Measurements from ENCODE around the gene GMIP. TPM values are rescaled to one million over a fixed set of nuclear protein-coding genes. Genes with fewer than 3 reads are reported as not detected.
A peak's percentile ranks its signal among the peaks of the same experiment; 100 is the strongest.
"Not testable (repeated sequence)": the region's sequence is repeated elsewhere in the genome, so short reads cannot be mapped to it uniquely, and the experiment has no call there.

The GMIP gene
- total RNA-seq, 2 experiments from 2014 or later, result 96.7 to 104 TPM

- H3K27ac Mint-ChIP-seq, result peak overlapping the region; percentile 74
- DNase-seq, result no peak
- ATAC-seq, result no peak
- H3K9me3 Mint-ChIP-seq (ENCODE audit: insufficient read depth), result no peaks in the 10 kb centered on the region
- H3K4me3 Mint-ChIP-seq, result peak overlapping the region; percentile 90
- H3K4me1 Mint-ChIP-seq (ENCODE audit: low read depth), result peaks cover 47% of the 10 kb centered on the region
- ChIA-PET POLR2A (interaction anchor here (1.4 kb wide), 1 partner anchor 30 kb away, joined by 4 read pairs; no protein-coding TSS in a partner anchor), CTCF (interaction anchor here (1.3 kb wide), 1 partner anchor 65 kb away, joined by 4 read pairs; no protein-coding TSS in a partner anchor)
- H3K27me3 Mint-ChIP-seq (ENCODE audit: low read depth), result no peaks in the 10 kb centered on the region
- H3K36me3 Mint-ChIP-seq (ENCODE audit: low read depth), result peaks cover 46% of the 10 kb centered on the region
These were observed 24.1 kb downstream of the GMIP start for GRCh38 chr19:19619181-19619848.

- DNase-seq (peak; percentile 99), ATAC-seq (peak; percentile 95)
- Mint-ChIP-seq H3K36me3 (ENCODE audit: low read depth) (peaks cover 42% of the 10 kb centered on the region), H3K4me3 (peak within 1 kb of the TSS; percentile 90), H3K9me3 (ENCODE audit: insufficient read depth) (no peaks in the 10 kb centered on the region), H3K27me3 (ENCODE audit: low read depth) (no peaks in the 10 kb centered on the region), H3K27ac (peak within 1 kb of the TSS; percentile 79), H3K4me1 (ENCODE audit: low read depth) (peaks cover 45% of the 10 kb centered on the region)
- POLR2A ChIA-PET, result interaction anchor here (0.6 to 1.4 kb wide), 8 partner anchors 9 to 58 kb away, joined by 3 to 5 read pairs (median 4); partner anchors contain the start of gene ZNF101
- CTCF ChIA-PET, result interaction anchor here (0.8 to 1.3 kb wide), 2 partner anchors 11 to 64 kb away, joined by 3 to 4 read pairs; no protein-coding TSS in a partner anchor
These were observed 25.0 kb downstream of the GMIP start, which contains the start of gene PBX4 for GRCh38 chr19:19618219-19619051. TSS of gene PBX4 (minus strand) at chr19:19618687. CDS start at chr19:19618629, 58 bp downstream.

GRCh38 chr19:19615086-19615485, 28.4 kb downstream of the GMIP start:
- H3K4me1 Mint-ChIP-seq (ENCODE audit: low read depth), result peaks cover 55% of the 10 kb centered on the region
- ATAC-seq (no peak), DNase-seq (peak; percentile 46)
- no peaks in the 10 kb centered on the region for H3K9me3 Mint-ChIP-seq (ENCODE audit: insufficient read depth)
- H3K27ac Mint-ChIP-seq, result peak overlapping the region; percentile 89
- ChIA-PET CTCF (interaction anchor here (1.0 to 1.5 kb wide), 2 partner anchors 10 to 24 kb away, joined by 3 to 4 read pairs; no protein-coding TSS in a partner anchor), POLR2A (interaction anchor here (0.7 to 0.8 kb wide), 2 partner anchors 24 to 834 kb away, joined by 3 to 4 read pairs; no protein-coding TSS in a partner anchor)
- peaks cover 44% of the 10 kb centered on the region for H3K36me3 Mint-ChIP-seq (ENCODE audit: low read depth)
- H3K27me3 Mint-ChIP-seq (ENCODE audit: low read depth), result no peaks in the 10 kb centered on the region
- peak overlapping the region; percentile 35 for H3K4me3 Mint-ChIP-seq

GRCh38 chr19:19613506-19613905, 30.0 kb downstream of the GMIP start:
- ChIA-PET POLR2A (interaction anchor here (1.0 kb wide), 1 partner anchor 24 kb away, joined by 3 read pairs; no protein-coding TSS in a partner anchor), CTCF (interaction anchor here (1.0 to 1.5 kb wide), 4 partner anchors 9 to 31 kb away, joined by 3 to 4 read pairs (median 3); no protein-coding TSS in a partner anchor)
- DNase-seq (no peak), ATAC-seq (no peak)
- Mint-ChIP-seq H3K27ac (peak overlapping the region; percentile 22), H3K9me3 (ENCODE audit: insufficient read depth) (no peaks in the 10 kb centered on the region), H3K36me3 (ENCODE audit: low read depth) (peaks cover 50% of the 10 kb centered on the region), H3K4me1 (ENCODE audit: low read depth) (peaks cover 53% of the 10 kb centered on the region), H3K27me3 (ENCODE audit: low read depth) (no peaks in the 10 kb centered on the region), H3K4me3 (no peak overlapping the region)

- H3K27me3 Mint-ChIP-seq (ENCODE audit: low read depth), result no peaks in the 10 kb centered on the region
- H3K36me3 Mint-ChIP-seq (ENCODE audit: low read depth), result peaks cover 50% of the 10 kb centered on the region
- H3K9me3 Mint-ChIP-seq (ENCODE audit: insufficient read depth), result no peaks in the 10 kb centered on the region
- H3K4me3 Mint-ChIP-seq, result no peak overlapping the region
- DNase-seq, result no peak
- POLR2A ChIA-PET, result interaction anchor here (0.8 kb wide), 1 partner anchor 9 kb away, joined by 3 read pairs; no protein-coding TSS in a partner anchor
- H3K4me1 Mint-ChIP-seq (ENCODE audit: low read depth), result peaks cover 57% of the 10 kb centered on the region
- H3K27ac Mint-ChIP-seq, result no peak overlapping the region
- ATAC-seq, result no peak
- CTCF ChIA-PET, result interaction anchor here (1.2 kb wide), 2 partner anchors 33 to 56 kb away, joined by 3 read pairs; partner anchors contain the start of gene GMIP
These were observed 32.9 kb downstream of the GMIP start for GRCh38 chr19:19610376-19611202.

GRCh38 chr19:19606686-19607085, 36.8 kb downstream of the GMIP start:
- H3K4me3 Mint-ChIP-seq; H3K27me3 Mint-ChIP-seq (ENCODE audit: low read depth); ATAC-seq; DNase-seq; H3K9me3 Mint-ChIP-seq (ENCODE audit: insufficient read depth): not testable (repeated sequence)
- ChIA-PET POLR2A (interaction anchor here (2.8 kb wide), 1 partner anchor 16 kb away, joined by 12 read pairs; no protein-coding TSS in a partner anchor), CTCF (interaction anchor here (0.8 to 2.4 kb wide), 6 partner anchors 15 to 74 kb away, joined by 3 to 12 read pairs (median 3); no protein-coding TSS in a partner anchor)
- Mint-ChIP-seq H3K4me1 (ENCODE audit: low read depth) (peaks cover 61% of the 10 kb centered on the region), H3K36me3 (ENCODE audit: low read depth) (peaks cover 46% of the 10 kb centered on the region), H3K27ac (peak overlapping the region; percentile 89)

GRCh38 chr19:19606021-19606420, 37.4 kb downstream of the GMIP start:
- ATAC-seq, result peak; percentile 65
- peak overlapping the region; percentile 32 for H3K4me3 Mint-ChIP-seq
- ChIA-PET CTCF (interaction anchor here (0.8 to 2.4 kb wide), 8 partner anchors 9 to 74 kb away, joined by 3 to 12 read pairs (median 4); no protein-coding TSS in a partner anchor), POLR2A (interaction anchor here (1.2 to 2.8 kb wide), 2 partner anchors 16 to 71 kb away, joined by 3 to 12 read pairs; no protein-coding TSS in a partner anchor)
- H3K27ac Mint-ChIP-seq, result peak overlapping the region; percentile 89
- no peaks in the 10 kb centered on the region for H3K9me3 Mint-ChIP-seq (ENCODE audit: insufficient read depth)
- peaks cover 51% of the 10 kb centered on the region for H3K36me3 Mint-ChIP-seq (ENCODE audit: low read depth)
- peak; percentile 59 for DNase-seq
- no peaks in the 10 kb centered on the region for H3K27me3 Mint-ChIP-seq (ENCODE audit: low read depth)
- H3K4me1 Mint-ChIP-seq (ENCODE audit: low read depth), result peaks cover 68% of the 10 kb centered on the region

- peaks cover 41% of the 10 kb centered on the region for H3K36me3 Mint-ChIP-seq (ENCODE audit: low read depth)
- no peak overlapping the region for H3K4me3 Mint-ChIP-seq
- ChIA-PET POLR2A (interaction anchor here (0.9 to 1.6 kb wide), 3 partner anchors 13 to 66 kb away, joined by 3 to 6 read pairs (median 4); partner anchors contain the start of gene ZNF101), CTCF (interaction anchor here (0.6 to 2.5 kb wide), 7 partner anchors 10 to 70 kb away, joined by 3 to 13 read pairs (median 4); no protein-coding TSS in a partner anchor)
- H3K27me3 Mint-ChIP-seq (ENCODE audit: low read depth), result no peaks in the 10 kb centered on the region
- ATAC-seq, result no peak
- DNase-seq, result no peak
- H3K9me3 Mint-ChIP-seq (ENCODE audit: insufficient read depth), result no peaks in the 10 kb centered on the region
- H3K4me1 Mint-ChIP-seq (ENCODE audit: low read depth), result peaks cover 74% of the 10 kb centered on the region
- H3K27ac Mint-ChIP-seq, result peak overlapping the region; percentile 83
These were observed 40.6 kb downstream of the GMIP start for GRCh38 chr19:19602713-19603324.

GRCh38 chr19:19602136-19602712, 41.2 kb downstream of the GMIP start:
- CTCF ChIA-PET, result interaction anchor here (0.6 to 2.5 kb wide), 9 partner anchors 10 to 70 kb away, joined by 3 to 13 read pairs (median 4); partner anchors contain the start of gene GMIP
- peaks cover 46% of the 10 kb centered on the region for H3K36me3 Mint-ChIP-seq (ENCODE audit: low read depth)
- ATAC-seq (peak; percentile 7), DNase-seq (peak; percentile 40)
- peaks cover 75% of the 10 kb centered on the region for H3K4me1 Mint-ChIP-seq (ENCODE audit: low read depth)
- POLR2A ChIA-PET, result interaction anchor here (0.9 to 1.6 kb wide), 3 partner anchors 8 to 65 kb away, joined by 3 to 6 read pairs (median 3); no protein-coding TSS in a partner anchor
- H3K9me3 Mint-ChIP-seq (ENCODE audit: insufficient read depth), result no peaks in the 10 kb centered on the region
- no peaks in the 10 kb centered on the region for H3K27me3 Mint-ChIP-seq (ENCODE audit: low read depth)
- peak overlapping the region; percentile 3 for H3K4me3 Mint-ChIP-seq
- H3K27ac Mint-ChIP-seq, result peak overlapping the region; percentile 83
